NCI-H2029 (cell line): ENCODE results near the gene ZCCHC12.

Experiments used
- DNase-seq: peaks from one replicate; lab custom pipeline; 2025; lab: John Stamatoyannopoulos, UW

Gene ZCCHC12

DNA sequence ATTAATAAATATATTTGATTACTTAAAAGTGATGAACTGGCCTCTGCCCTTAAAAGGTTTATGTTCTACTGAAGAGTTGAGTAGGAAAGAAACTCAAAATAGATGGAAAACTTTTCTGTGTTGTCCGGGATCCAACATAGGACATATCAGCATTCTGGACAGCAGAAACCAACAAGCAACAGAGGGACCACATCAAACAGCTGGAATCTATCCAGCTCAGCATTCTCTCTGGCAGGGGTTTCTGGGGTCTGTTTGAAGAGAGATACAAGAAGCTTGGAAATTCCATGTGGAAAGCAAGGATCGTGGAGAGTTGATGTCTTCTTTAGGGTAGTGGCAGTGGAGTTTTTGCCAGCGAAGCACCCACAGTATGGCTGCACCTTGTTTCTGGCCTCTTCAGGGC lies 43.6 kb downstream of the ZCCHC12 start:
- no peak for DNase-seq

DNA sequence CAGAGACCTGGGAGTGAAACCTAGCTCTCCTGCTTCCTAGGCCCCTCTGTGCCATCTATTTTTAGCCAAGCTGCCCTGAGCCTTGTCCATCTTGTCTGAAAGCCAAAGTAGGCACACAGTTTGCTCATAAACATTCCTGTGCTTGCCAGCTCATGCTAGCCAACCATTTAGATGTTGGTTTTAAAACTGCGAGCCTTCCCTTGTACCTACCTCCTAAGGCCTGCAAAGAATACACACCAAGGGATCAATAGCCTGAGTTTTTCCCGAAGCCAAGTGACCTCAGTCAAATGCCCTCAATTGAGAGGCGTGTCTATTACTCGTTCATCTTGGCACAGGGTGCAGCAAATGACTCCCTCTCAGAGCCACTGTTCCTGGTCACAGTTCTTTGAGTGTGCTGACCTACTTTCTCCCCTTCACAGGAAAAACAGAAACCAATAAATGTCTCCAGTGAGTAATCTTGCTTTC lies 48.5 kb downstream of the ZCCHC12 start:
- DNase-seq: no peak
